HUES64 (cell line): ENCODE measurements around the gene CUTA.
A peak's percentile ranks its signal among the peaks of the same experiment; 100 is the strongest.

ENCODE experiments used
- H3K27ac ChIP-seq: 2 replicates; pipeline ENCODE4 v1.7.0; 2013; ENCODE audit warnings: low read depth, low read length, inconsistent platforms
- H3K27me3 ChIP-seq: 2 replicates; pipeline ENCODE4 v1.6.1; 2013; ENCODE audit warnings: mild to moderate bottlenecking, low read length; ENCODE audit not compliant: insufficient read depth
- H3K36me3 ChIP-seq: 2 replicates; pipeline ENCODE4 v1.6.1; 2013; ENCODE audit warnings: mild to moderate bottlenecking, low read length; ENCODE audit not compliant: insufficient read depth
- H3K4me1 ChIP-seq: 2 replicates; pipeline ENCODE4 v1.6.1; 2013; ENCODE audit warnings: mild to moderate bottlenecking, low read length, moderate library complexity; ENCODE audit not compliant: insufficient read depth
- H3K4me3 ChIP-seq: 2 replicates; pipeline ENCODE4 v1.5.1; 2013; ENCODE audit warnings: mild to moderate bottlenecking, low read length, moderate library complexity
- H3K9ac ChIP-seq: 2 replicates; pipeline ENCODE4 v1.6.1; 2013; ENCODE audit warnings: mild to moderate bottlenecking, low read depth, low read length
- H3K9me3 ChIP-seq: 2 replicates; pipeline ENCODE4 v1.6.1; 2013; ENCODE audit warnings: low read depth, low read length; ENCODE audit not compliant: insufficient read depth
- WGBS: fragments of 150-250, 120-280 bp; methylation state at CpG from one replicate; pipeline ENCODE4 v1.1.7; 2013; ENCODE audit warnings: missing lambda C conversion rate; 5-methylcytosine and 5-hydroxymethylcytosine counted together

CUTA gene

GRCh38 chr6:33428966-33429749 lies 11.3 kb upstream of the CUTA start:
- Histone ChIP-seq H3K4me3 (no peak overlapping the region), H3K4me1 (peaks cover 54% of the 10 kb centered on the region), H3K9me3 (no peaks in the 10 kb centered on the region), H3K27ac (no peak overlapping the region), H3K27me3 (no peaks in the 10 kb centered on the region), H3K36me3 (peaks cover under 1% of the 10 kb centered on the region; the same call in 1 of the 2 replicates), H3K9ac (no peak overlapping the region)
- 78% methylated on average over 4 of the region's 5 CpGs for WGBS

- Histone ChIP-seq H3K9ac (0 out of 2 replicates have a peak overlapping the region, but pooled peaks have one; percentile 23), H3K27ac (peak overlapping the region; percentile 64; the same call in 1 of the 2 replicates), H3K4me3 (peak overlapping the region; percentile 48), H3K27me3 (no peaks in the 10 kb centered on the region), H3K4me1 (peaks cover 49% of the 10 kb centered on the region), H3K36me3 (peaks cover 8% of the 10 kb centered on the region), H3K9me3 (no peaks in the 10 kb centered on the region)
- 21% methylated on average over 29 of the region's 33 CpGs for WGBS
Measured at GRCh38 chr6:33428224-33428965, 10.5 kb upstream of the CUTA start.

DNA sequence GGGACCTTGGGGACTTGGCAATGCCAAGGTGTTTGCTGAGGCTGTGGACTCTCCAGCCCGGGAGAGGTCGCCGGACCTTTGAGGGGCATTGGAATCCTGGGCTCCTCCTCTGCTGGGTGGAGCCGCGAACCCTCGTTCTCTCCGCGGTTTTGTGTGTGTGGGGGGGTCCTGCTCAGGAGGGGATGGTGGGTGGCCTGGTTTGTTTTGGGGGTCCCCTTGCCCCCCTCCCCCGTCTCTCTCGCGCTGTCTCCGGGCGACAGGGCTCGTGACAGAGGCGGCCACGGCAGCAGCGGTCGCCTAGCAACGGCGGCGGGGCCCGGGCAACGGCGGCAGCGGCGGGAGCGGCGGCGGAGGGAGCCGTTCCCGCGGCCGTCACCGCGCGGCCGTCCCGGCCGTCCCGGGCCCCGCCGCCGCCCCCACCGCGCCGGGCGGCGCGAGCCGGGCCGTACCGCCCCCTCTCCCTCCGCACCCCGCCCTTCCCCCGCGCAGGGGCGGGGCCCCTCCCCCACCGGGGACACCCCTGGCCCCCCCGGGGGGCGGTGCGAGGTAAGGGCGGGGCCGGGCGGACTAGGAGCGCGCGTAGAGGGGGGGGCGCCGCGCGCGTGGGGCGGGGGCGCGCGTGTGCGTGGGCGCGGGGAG lies 9.8 kb upstream of the CUTA start:
- no peak overlapping the region for H3K27ac ChIP-seq
- peaks cover 42% of the 10 kb centered on the region for H3K4me1 ChIP-seq
- H3K9ac ChIP-seq, result no peak overlapping the region
- H3K9me3 ChIP-seq, result no peaks in the 10 kb centered on the region
- no peaks in the 10 kb centered on the region for H3K27me3 ChIP-seq
- H3K36me3 ChIP-seq, result peaks cover 14% of the 10 kb centered on the region
- H3K4me3 ChIP-seq, result peak overlapping the region; percentile 66
- WGBS, result 2% methylated on average over 37 of the region's 79 CpGs

DNA sequence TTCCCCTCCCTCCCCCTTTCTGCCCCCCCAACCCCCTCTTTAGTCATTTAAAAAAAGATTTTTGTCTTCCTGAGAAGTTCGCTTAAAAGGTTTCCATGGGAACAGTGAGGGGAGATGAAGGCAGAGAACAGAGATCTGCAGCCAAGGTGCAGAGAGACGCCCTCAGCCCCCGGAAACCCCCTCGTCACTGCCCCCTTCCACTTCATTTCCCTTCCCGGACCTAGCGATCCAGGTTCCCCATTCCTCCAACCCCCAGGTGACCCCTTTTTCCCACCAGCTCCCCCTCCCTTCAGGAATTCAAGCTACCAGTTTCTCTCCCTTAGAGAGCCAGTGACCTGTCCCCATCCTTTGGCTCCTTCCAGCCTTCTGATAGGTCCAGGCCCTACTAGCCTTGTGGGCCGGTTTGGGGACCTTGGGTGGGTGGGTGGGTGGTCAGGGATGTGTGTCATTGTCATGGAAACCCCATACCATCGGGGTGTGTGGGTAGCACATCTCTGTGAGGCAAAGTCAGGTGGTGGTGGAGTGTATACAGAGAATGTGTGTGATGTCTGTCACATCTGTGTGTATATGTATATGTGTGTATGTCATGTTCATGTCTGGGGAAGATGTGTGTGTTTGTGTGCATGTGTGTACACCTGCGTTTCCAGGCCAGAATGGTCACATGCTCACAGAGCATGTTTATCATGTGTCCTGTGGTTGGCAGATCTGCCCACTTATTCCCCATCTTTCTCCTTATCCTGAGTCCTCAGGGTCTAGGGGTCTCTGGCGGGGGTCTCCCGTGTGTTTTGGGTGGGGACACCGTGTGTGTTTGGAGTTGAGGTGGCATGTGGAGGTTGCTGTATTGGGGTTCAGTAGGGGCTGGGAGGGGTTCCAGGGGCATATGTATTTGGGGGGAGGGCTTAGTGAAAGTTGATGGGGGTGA lies 8.9 kb upstream of the CUTA start:
- H3K9me3 ChIP-seq, result no peaks in the 10 kb centered on the region
- H3K27ac ChIP-seq, result no peak overlapping the region; the same call in 1 of the 2 replicates
- no peaks in the 10 kb centered on the region for H3K27me3 ChIP-seq
- H3K4me3 ChIP-seq, result peak overlapping the region; percentile 82
- peaks cover 36% of the 10 kb centered on the region for H3K4me1 ChIP-seq
- no peak overlapping the region for H3K9ac ChIP-seq
- peaks cover 14% of the 10 kb centered on the region for H3K36me3 ChIP-seq
- 18% methylated on average over 12 of the region's 12 CpGs for WGBS

GRCh38 chr6:33425668-33426577 lies 8.0 kb upstream of the CUTA start:
- H3K36me3 ChIP-seq, result peaks cover 14% of the 10 kb centered on the region
- no peaks in the 10 kb centered on the region for H3K9me3 ChIP-seq
- H3K27ac ChIP-seq, result peak overlapping the region; percentile 87
- peaks cover 41% of the 10 kb centered on the region for H3K4me1 ChIP-seq
- WGBS, result 2% methylated on average over 37 of the region's 43 CpGs
- H3K4me3 ChIP-seq, result peak overlapping the region; percentile 82
- H3K27me3 ChIP-seq, result no peaks in the 10 kb centered on the region
- H3K9ac ChIP-seq, result peak overlapping the region; percentile 81

DNA sequence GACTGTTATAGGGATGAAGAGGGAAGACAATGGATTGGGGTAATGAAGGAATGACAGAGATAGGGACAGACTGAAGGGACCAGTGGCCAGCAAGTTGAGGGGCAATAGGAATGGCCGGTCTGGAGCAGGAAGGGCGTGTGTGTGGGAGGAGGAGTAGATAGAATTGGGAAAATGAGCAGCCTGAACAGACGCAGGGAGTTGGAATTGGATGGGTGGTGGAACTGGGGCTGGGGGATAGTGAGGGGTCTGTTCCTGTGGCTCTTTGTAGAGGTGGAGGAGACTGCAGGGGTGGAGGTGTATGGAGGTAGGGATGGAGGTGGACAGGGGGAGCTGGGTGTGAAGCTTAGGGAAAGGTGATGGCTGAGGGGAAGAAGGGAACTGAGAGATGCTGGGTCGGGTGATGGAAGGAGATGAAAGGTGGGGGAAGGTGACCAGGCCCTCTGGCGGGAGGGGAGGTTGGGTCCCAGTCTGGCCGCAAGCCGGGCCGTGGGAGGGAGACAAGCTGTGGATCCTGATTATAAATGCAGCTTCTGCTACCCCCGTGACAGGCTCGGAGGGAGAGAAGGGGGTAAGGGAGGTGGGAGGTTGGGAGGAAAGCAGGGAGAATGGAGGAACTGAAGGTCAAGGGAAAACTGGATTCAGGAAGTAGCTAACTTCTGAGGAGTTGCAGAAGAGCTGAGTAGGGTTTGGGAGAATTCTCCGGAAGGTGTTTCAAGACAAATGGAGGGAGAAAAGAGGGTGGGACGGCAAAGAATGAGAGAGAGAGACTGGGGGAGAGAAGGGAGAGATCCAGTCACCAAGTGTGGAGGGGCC lies 7.2 kb upstream of the CUTA start:
- Histone ChIP-seq H3K27ac (peak overlapping the region; percentile 87), H3K9me3 (no peaks in the 10 kb centered on the region), H3K4me1 (peaks cover 33% of the 10 kb centered on the region), H3K36me3 (peaks cover 14% of the 10 kb centered on the region), H3K27me3 (no peaks in the 10 kb centered on the region), H3K9ac (peak overlapping the region; percentile 81), H3K4me3 (peak overlapping the region; percentile 82)
- WGBS, result 22% methylated on average over 12 of the region's 12 CpGs

DNA sequence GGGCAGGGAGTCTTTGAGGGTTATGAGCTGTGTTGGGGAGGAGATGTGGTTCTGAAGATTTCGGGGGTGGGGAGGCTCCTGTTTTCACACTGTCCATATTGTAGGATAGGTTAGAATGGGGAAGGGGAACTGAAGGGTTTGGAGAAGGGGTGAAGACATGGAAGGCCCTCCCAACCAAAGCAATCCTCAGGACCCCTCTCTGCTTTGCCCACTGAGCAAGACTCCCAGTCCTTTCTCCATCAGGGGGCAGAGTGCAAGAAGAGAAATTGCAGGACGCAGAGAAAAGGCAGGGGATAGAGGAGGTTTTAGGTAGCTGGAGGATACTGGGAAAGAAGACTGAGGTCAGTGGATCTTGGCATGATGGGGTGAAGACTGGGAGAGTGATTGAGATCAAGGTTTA lies 5.9 kb upstream of the CUTA start:
- Histone ChIP-seq H3K27ac (no peak overlapping the region), H3K4me3 (no peak overlapping the region), H3K9me3 (no peaks in the 10 kb centered on the region), H3K36me3 (peaks cover 14% of the 10 kb centered on the region), H3K27me3 (no peaks in the 10 kb centered on the region), H3K9ac (no peak overlapping the region), H3K4me1 (peaks cover 32% of the 10 kb centered on the region)
- 85% methylated on average over 2 of the region's 2 CpGs for WGBS

- no peaks in the 10 kb centered on the region for H3K27me3 ChIP-seq
- H3K9ac ChIP-seq, result no peak overlapping the region
- H3K9me3 ChIP-seq, result no peaks in the 10 kb centered on the region
- H3K4me1 ChIP-seq, result peaks cover 29% of the 10 kb centered on the region
- H3K27ac ChIP-seq, result no peak overlapping the region
- H3K36me3 ChIP-seq, result peaks cover 20% of the 10 kb centered on the region
- peak overlapping the region; percentile 67 for H3K4me3 ChIP-seq
- WGBS, result 80% methylated on average over 2 of the region's 2 CpGs
Measured at GRCh38 chr6:33421344-33421643, 3.4 kb upstream of the CUTA start.

DNA sequence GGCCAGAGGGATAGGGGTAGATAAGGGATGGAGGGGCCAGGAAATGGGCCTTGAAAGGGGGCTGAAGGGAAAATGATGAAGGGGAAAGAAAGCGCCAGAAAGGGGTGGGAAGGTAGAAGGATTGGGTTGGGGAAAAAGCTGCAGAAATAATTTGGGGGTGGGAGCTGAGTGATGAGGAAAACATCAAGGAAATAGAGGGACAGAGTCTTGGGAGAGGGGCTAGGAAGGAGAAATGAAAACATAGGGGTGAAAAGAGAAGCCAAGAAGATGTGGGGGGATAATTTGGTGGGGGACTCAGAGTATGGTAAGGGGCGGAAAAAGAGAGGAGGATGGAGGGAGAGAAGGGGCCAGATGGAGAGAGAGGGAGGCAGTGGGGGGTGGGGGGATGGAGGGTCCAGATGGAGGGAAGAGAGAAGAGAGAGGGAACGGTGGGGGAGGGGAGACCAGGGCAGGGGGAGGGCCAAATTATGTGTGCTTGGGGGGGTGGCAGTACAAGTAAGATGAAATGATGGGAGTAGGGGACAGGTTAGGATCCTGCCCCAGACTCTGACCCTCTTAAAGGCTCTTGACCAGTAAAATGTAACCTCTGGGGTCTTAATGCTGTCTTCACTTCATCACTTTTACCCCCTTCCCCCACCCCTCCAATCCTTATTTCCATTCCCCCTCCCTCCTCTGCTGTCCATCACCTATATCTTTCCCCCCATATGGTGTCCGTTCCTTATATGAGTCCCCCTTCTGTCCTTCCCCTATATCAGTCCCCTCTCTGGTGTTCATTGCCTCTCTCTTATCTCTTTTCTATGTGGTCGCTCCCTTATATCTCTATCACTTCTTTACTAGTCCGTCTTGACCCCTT lies 2.8 kb upstream of the CUTA start:
- peak overlapping the region; percentile 37; the same call in 1 of the 2 replicates for H3K27ac ChIP-seq
- H3K4me1 ChIP-seq, result peaks cover 34% of the 10 kb centered on the region
- WGBS, result 51% methylated on average over 6 of the region's 6 CpGs
- H3K9me3 ChIP-seq, result no peaks in the 10 kb centered on the region
- peaks cover 26% of the 10 kb centered on the region for H3K36me3 ChIP-seq
- peak overlapping the region; percentile 63 for H3K9ac ChIP-seq
- no peaks in the 10 kb centered on the region for H3K27me3 ChIP-seq
- peak overlapping the region; percentile 67 for H3K4me3 ChIP-seq
